BJ (cell line): ENCODE data around the gene B3GNT9. TPM values are rescaled to one million over a fixed set of nuclear protein-coding genes. Genes with fewer than 3 reads are reported as not detected.
A peak's percentile ranks its signal among the peaks of the same experiment; 100 is the strongest.

Source experiments
- CTCF ChIA-PET: fragments of 350-600 bp; formaldehyde crosslinking; extraction: SDS; loops from one replicate; lab custom pipeline; 2021; ENCODE audit warnings: antibody characterized with exemption, inconsistent platforms; lab: Yijun Ruan, JAX
- POLR2A ChIA-PET: fragments of 300-600 bp; sonication (Branson Sonifier 250); formaldehyde crosslinking; extraction: SDS; loops from one replicate; lab custom pipeline; 2021; ENCODE audit warnings: antibody characterized with exemption; lab: Charles Lee
- DNase-seq: peaks from one replicate; pipeline ENCODE4 v3.0.0-alpha.2; 2011; ENCODE audit warnings: low read depth
- H3K27me3 ChIP-seq: 2 replicates; pipeline ENCODE4 v1.6.0; 2011; ENCODE audit warnings: low read length; ENCODE audit not compliant: control insufficient read depth, insufficient read depth
- H3K36me3 ChIP-seq: 2 replicates; pipeline ENCODE4 v1.5.1; 2011; ENCODE audit warnings: low read length; ENCODE audit not compliant: control insufficient read depth, insufficient read depth
- H3K4me3 ChIP-seq: 2 replicates; pipeline ENCODE4 v1.5.1; 2011; ENCODE audit warnings: low read depth, mild to moderate bottlenecking, control low read depth, low read length
- CTCF ChIP-seq: IDR thresholded peaks from 2 replicates; pipeline ENCODE4 v1.5.1; 2011; ENCODE audit warnings: low read depth, mild to moderate bottlenecking, control low read depth, inconsistent platforms, low read length, moderate library complexity; ENCODE audit not compliant: insufficient read depth
- polyA plus RNA-seq: library from polyadenylated mRNA; depleted of rRNA; stranded (reverse); fragments of >200 nt; gene quantifications from 2 replicates; pipeline ENCODE4 v1.2.3, GENCODE V29; 2011

B3GNT9 gene
- polyA plus RNA-seq, 1 experiment, result 34.9 TPM

GRCh38 chr16:67161595-67162058 lies 10.8 kb upstream of the B3GNT9 start:
- no peak for TF ChIP-seq CTCF
- Histone ChIP-seq H3K36me3 (no peaks in the 10 kb centered on the region), H3K4me3 (no peak overlapping the region), H3K27me3 (peaks cover 16% of the 10 kb centered on the region)
- CTCF ChIA-PET, result interaction anchor here (1.3 to 7.1 kb wide), 4 partner anchors 8 to 477 kb away, joined by 3 to 36 read pairs (median 8); partner anchors contain the start of gene NOL3
- no peak for DNase-seq
- POLR2A ChIA-PET, result interaction anchor here (1.3 kb wide), 1 partner anchor 9 kb away, joined by 3 read pairs; the partner anchor contains the start of gene NOL3

- no peak for TF ChIP-seq CTCF
- CTCF ChIA-PET, result interaction anchor here (1.1 to 7.1 kb wide), 10 partner anchors 10 to 264 kb away, joined by 3 to 118 read pairs (median 4); no protein-coding TSS in a partner anchor
- DNase-seq, result no peak
- Histone ChIP-seq H3K36me3 (0 out of 2 replicates have a peak, but pooled peaks cover 1% of the 10 kb centered on the region), H3K27me3 (peaks cover 2% of the 10 kb centered on the region), H3K4me3 (peak overlapping the region; percentile 96)
- POLR2A ChIA-PET, result no interaction called here
These were observed 8.1 kb upstream of the B3GNT9 start for GRCh38 chr16:67158637-67159600.

- H3K36me3 ChIP-seq, result 0 out of 2 replicates have a peak, but pooled peaks cover 1% of the 10 kb centered on the region
- POLR2A ChIA-PET, result no interaction called here
- DNase-seq, result no peak
- CTCF ChIA-PET, result interaction anchor here (0.6 to 5.7 kb wide), 9 partner anchors 26 to 273 kb away, joined by 3 to 118 read pairs (median 4); no protein-coding TSS in a partner anchor
- no peak overlapping the region for H3K4me3 ChIP-seq
- no peaks in the 10 kb centered on the region; the same call in 1 of the 2 replicates for H3K27me3 ChIP-seq
- TF ChIP-seq CTCF, result no peak
These were observed 7.3 kb upstream of the B3GNT9 start for GRCh38 chr16:67157892-67158635.

- ChIA-PET POLR2A (interaction anchor here (0.6 kb wide), 1 partner anchor 17 kb away, joined by 3 read pairs; no protein-coding TSS in a partner anchor), CTCF (interaction anchor here (0.6 to 5.7 kb wide), 11 partner anchors 18 to 272 kb away, joined by 3 to 118 read pairs (median 4); no protein-coding TSS in a partner anchor)
- DNase-seq, result no peak
- H3K27me3 ChIP-seq, result no peaks in the 10 kb centered on the region
- no peak for TF ChIP-seq CTCF
- no peak overlapping the region for H3K4me3 ChIP-seq
- H3K36me3 ChIP-seq, result 0 out of 2 replicates have a peak, but pooled peaks cover 1% of the 10 kb centered on the region
These were observed 6.4 kb upstream of the B3GNT9 start for GRCh38 chr16:67157106-67157748.
